GM23338 (cell line): ENCODE measurements around the gene MUC13. TPM values are rescaled to one million over a fixed set of nuclear protein-coding genes. Genes with fewer than 3 reads are reported as not detected.

Experiments
- ATAC-seq: fragments of 200-7000 bp; cut with Tn5 transposase; 3 replicates; pipeline ENCODE4 v1.9.1; 2020
- DNase-seq: peaks from one replicate; pipeline ENCODE4 v3.0.0-alpha.2; 2015; ENCODE audit warnings: low spot score
- H2AFZ ChIP-seq: fragments of 200-600 bp; sonication (generic); 2 replicates; pipeline ENCODE4 v1.8.0; 2016; ENCODE audit warnings: antibody characterized with exemption, mild to moderate bottlenecking, moderate library complexity
- H3F3A ChIP-seq: fragments of 200-600 bp; sonication (generic); replicated peaks from 2 replicates; pipeline ENCODE4 v1.8.0; 2017; ENCODE audit warnings: antibody characterized with exemption, mixed run types, low read depth
- H3K27ac ChIP-seq: fragments of 200-600 bp; sonication (generic); 2 replicates; pipeline ENCODE4 v1.6.1; 2016; ENCODE audit warnings: low read depth
- H3K27me3 ChIP-seq: fragments of 200-600 bp; sonication (generic); 2 replicates; pipeline ENCODE4 v1.8.0; 2016; ENCODE audit warnings: mild to moderate bottlenecking, mixed run types, moderate library complexity; ENCODE audit not compliant: insufficient read depth
- H3K36me3 ChIP-seq: fragments of 200-600 bp; sonication (generic); 2 replicates; pipeline ENCODE4 v1.8.0; 2016; ENCODE audit warnings: mild to moderate bottlenecking; ENCODE audit not compliant: insufficient read depth
- H3K4me1 ChIP-seq: fragments of 200-600 bp; sonication (generic); 2 replicates; pipeline ENCODE4 v1.8.0; 2016; ENCODE audit warnings: mild to moderate bottlenecking, moderate library complexity; ENCODE audit not compliant: insufficient read depth
- H3K4me2 ChIP-seq: fragments of 200-600 bp; sonication (generic); 2 replicates; pipeline ENCODE4 v1.7.1; 2017; ENCODE audit warnings: mixed run types
- H3K4me3 ChIP-seq: fragments of 200-600 bp; sonication (generic); 2 replicates; pipeline ENCODE4 v1.6.1; 2016; ENCODE audit warnings: mixed run types
- H3K79me2 ChIP-seq: fragments of 200-600 bp; sonication (generic); replicated peaks from 2 replicates; pipeline ENCODE4 v1.8.0; 2017; ENCODE audit warnings: mild to moderate bottlenecking; ENCODE audit not compliant: insufficient read depth
- H3K9me2 ChIP-seq: fragments of 200-600 bp; sonication (generic); 2 replicates; pipeline ENCODE4 v1.8.0; 2017; ENCODE audit not compliant: insufficient read depth
- H4K20me1 ChIP-seq: fragments of 200-600 bp; sonication (generic); replicated peaks from 2 replicates; pipeline ENCODE4 v1.8.0; 2017; ENCODE audit warnings: mild to moderate bottlenecking; ENCODE audit not compliant: insufficient read depth
- H3K27ac Mint-ChIP-seq: 2 replicates; pipeline ENCODE4 v1.8.0; 2020; ENCODE audit warnings: inconsistent platforms, mild to moderate bottlenecking, moderate library complexity, mixed read lengths
- H3K27me3 Mint-ChIP-seq: 3 replicates; pipeline ENCODE4 v1.8.0; 2022; ENCODE audit warnings: low read depth, mild to moderate bottlenecking, moderate library complexity, mixed read lengths, inconsistent platforms; ENCODE audit not compliant: insufficient read depth, poor library complexity
- H3K36me3 Mint-ChIP-seq: 3 replicates; pipeline ENCODE4 v1.8.0; 2021; ENCODE audit warnings: low read depth, mild to moderate bottlenecking, inconsistent platforms, moderate library complexity, mixed read lengths
- H3K4me1 Mint-ChIP-seq: 3 replicates; pipeline ENCODE4 v1.8.0; 2020; ENCODE audit warnings: mild to moderate bottlenecking, inconsistent platforms, mixed read lengths
- H3K4me3 Mint-ChIP-seq: 3 replicates; pipeline ENCODE4 v1.8.0; 2021; ENCODE audit warnings: moderate library complexity, mild to moderate bottlenecking, inconsistent platforms, mixed read lengths
- H3K9me3 Mint-ChIP-seq: 3 replicates; pipeline ENCODE4 v1.8.0; 2020; ENCODE audit warnings: moderate library complexity, mild to moderate bottlenecking, inconsistent platforms, mixed read lengths
- CREB1 ChIP-seq: fragments of 250-450 bp; sonication (Bioruptor Pico); IDR thresholded peaks from 2 replicates; pipeline ENCODE4 v1.5.0; 2020; ENCODE audit warnings: low read depth, mild to moderate bottlenecking, moderate library complexity
- EZH2 ChIP-seq: fragments of 200-600 bp; sonication (generic); IDR thresholded peaks from one replicate; pipeline ENCODE4 v1.8.0; 2017; ENCODE audit warnings: antibody characterized with exemption, mild to moderate bottlenecking, low read depth; ENCODE audit not compliant: unreplicated experiment
- EZH2phosphoT487 ChIP-seq: fragments of 200-600 bp; sonication (generic); IDR thresholded peaks from one replicate; pipeline ENCODE4 v1.8.1; 2018; ENCODE audit warnings: antibody characterized with exemption; ENCODE audit not compliant: unreplicated experiment
- JUNB ChIP-seq: IDR thresholded peaks from one replicate; pipeline ENCODE4 v1.6.1; 2016; ENCODE audit warnings: antibody characterized with exemption; ENCODE audit not compliant: unreplicated experiment
- NANOG ChIP-seq: IDR thresholded peaks from 2 replicates; pipeline ENCODE4 v1.6.1; 2016; ENCODE audit warnings: antibody characterized with exemption, borderline replicate concordance
- POLR2AphosphoS5 ChIP-seq: IDR thresholded peaks from 2 replicates; pipeline ENCODE4 v1.6.1; 2016; ENCODE audit warnings: antibody characterized with exemption, low read depth
- STAT1 ChIP-seq: IDR thresholded peaks from one replicate; pipeline ENCODE4 v1.6.1; 2016; ENCODE audit warnings: antibody characterized with exemption; ENCODE audit not compliant: unreplicated experiment
- ZNF114 ChIP-seq: fragments of 250-450 bp; sonication (Bioruptor Pico); IDR thresholded peaks from 2 replicates; pipeline ENCODE4 v1.5.0; 2020; ENCODE audit warnings: mild to moderate bottlenecking, moderate library complexity
- ZNF331 ChIP-seq: fragments of 250-450 bp; sonication (Bioruptor Pico); IDR thresholded peaks from 2 replicates; pipeline ENCODE4 v1.5.0; 2020; ENCODE audit warnings: low read depth, mild to moderate bottlenecking, moderate library complexity
- polyA plus RNA-seq: library from polyadenylated mRNA; unstranded; fragments of >200 nt; fragmentation: Nextera tagmentation; extraction: Ambion mirVana; gene quantifications from 2 replicates; pipeline ENCODE4 v1.2.1, GENCODE V29; 2016
- total RNA-seq: library from RNA; depleted of rRNA; stranded (reverse); fragments of >200 nt; shearing (Covaris generic); gene quantifications from 2 replicates; pipeline ENCODE4 v1.2.3, GENCODE V29; 2014
- TF ChIP-seq, protein P1 (sequence below): fragments of 250-450 bp; sonication (Bioruptor Pico); IDR thresholded peaks from 2 replicates; pipeline ENCODE4 v1.5.0; 2020; ENCODE audit warnings: mild to moderate bottlenecking, moderate library complexity
- TF ChIP-seq, protein P2 (sequence below), 2 experiments: fragments of 200-600 bp in 1 of 2; sonication (generic) in 1 of 2; conservative IDR thresholded peaks; 2 replicates each; pipeline versions ENCODE4 v1.5.1 to v1.6.1; 2016 to 2017; ENCODE audit warnings: antibody characterized with exemption in 2 of 2, low read depth in 2 of 2, mild to moderate bottlenecking in 2 of 2, moderate library complexity in 1 of 2
- TF ChIP-seq, protein P3 (sequence below): IDR thresholded peaks from one replicate; pipeline ENCODE4 v1.6.1; 2018; ENCODE audit warnings: antibody characterized with exemption; ENCODE audit not compliant: unreplicated experiment
- TF ChIP-seq, protein P4 (sequence below): IDR thresholded peaks from 2 replicates; pipeline ENCODE4 v1.6.1; 2016; ENCODE audit warnings: antibody characterized with exemption

MUC13 gene
- total and polyA plus RNA-seq, 2 experiments from 2014 or later: not detected

DNA sequence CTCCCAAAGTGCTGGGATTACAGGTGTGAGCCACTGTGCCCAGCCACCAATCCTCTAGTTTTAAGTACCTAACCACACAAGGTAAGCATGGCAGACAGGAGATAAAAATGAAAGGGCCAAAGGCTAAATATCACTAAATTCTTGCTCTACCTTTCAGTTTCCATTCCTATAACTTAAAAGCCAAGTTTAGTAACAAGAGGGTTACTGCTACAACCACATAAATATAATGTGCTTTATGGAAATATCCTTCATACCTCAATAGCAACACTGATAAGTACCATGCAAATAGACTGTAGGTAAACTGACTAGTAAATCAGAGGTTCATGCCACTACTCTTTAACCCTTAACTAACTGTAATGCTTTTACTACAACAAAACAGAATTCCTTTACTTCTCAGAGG is 38.7 kb upstream of the MUC13 start:
- Histone ChIP-seq H3K4me1 (no peaks in the 10 kb centered on the region), H2AFZ (no peak overlapping the region), H3K4me2 (no peak overlapping the region), H3K4me3 (no peak overlapping the region), H3K27me3 (no peaks in the 10 kb centered on the region), H3K9me2 (no peaks in the 10 kb centered on the region), H3F3A (no peaks in the 10 kb centered on the region), H3K27ac (no peak overlapping the region), H3K36me3 (no peaks in the 10 kb centered on the region), H3K79me2 (no peaks in the 10 kb centered on the region), H4K20me1 (no peaks in the 10 kb centered on the region)
- ATAC-seq: no peak
- no peaks in the 10 kb centered on the region; the same call in 2 of the 3 replicates for H3K9me3 Mint-ChIP-seq
- no peaks in the 10 kb centered on the region for H3K4me1 Mint-ChIP-seq
- H3K27ac Mint-ChIP-seq: no peak overlapping the region
- H3K4me3 Mint-ChIP-seq: no peak overlapping the region
- H3K36me3 Mint-ChIP-seq: peaks cover 16% of the 10 kb centered on the region; the same call in 2 of the 3 replicates
- no peak for TF ChIP-seq CREB1 (CRISPR knock-in tag)
- TF ChIP-seq STAT1: no peak
- TF ChIP-seq EZH2phosphoT487: no peak
- no peak for TF ChIP-seq ZNF331
- TF ChIP-seq, protein P1, sequence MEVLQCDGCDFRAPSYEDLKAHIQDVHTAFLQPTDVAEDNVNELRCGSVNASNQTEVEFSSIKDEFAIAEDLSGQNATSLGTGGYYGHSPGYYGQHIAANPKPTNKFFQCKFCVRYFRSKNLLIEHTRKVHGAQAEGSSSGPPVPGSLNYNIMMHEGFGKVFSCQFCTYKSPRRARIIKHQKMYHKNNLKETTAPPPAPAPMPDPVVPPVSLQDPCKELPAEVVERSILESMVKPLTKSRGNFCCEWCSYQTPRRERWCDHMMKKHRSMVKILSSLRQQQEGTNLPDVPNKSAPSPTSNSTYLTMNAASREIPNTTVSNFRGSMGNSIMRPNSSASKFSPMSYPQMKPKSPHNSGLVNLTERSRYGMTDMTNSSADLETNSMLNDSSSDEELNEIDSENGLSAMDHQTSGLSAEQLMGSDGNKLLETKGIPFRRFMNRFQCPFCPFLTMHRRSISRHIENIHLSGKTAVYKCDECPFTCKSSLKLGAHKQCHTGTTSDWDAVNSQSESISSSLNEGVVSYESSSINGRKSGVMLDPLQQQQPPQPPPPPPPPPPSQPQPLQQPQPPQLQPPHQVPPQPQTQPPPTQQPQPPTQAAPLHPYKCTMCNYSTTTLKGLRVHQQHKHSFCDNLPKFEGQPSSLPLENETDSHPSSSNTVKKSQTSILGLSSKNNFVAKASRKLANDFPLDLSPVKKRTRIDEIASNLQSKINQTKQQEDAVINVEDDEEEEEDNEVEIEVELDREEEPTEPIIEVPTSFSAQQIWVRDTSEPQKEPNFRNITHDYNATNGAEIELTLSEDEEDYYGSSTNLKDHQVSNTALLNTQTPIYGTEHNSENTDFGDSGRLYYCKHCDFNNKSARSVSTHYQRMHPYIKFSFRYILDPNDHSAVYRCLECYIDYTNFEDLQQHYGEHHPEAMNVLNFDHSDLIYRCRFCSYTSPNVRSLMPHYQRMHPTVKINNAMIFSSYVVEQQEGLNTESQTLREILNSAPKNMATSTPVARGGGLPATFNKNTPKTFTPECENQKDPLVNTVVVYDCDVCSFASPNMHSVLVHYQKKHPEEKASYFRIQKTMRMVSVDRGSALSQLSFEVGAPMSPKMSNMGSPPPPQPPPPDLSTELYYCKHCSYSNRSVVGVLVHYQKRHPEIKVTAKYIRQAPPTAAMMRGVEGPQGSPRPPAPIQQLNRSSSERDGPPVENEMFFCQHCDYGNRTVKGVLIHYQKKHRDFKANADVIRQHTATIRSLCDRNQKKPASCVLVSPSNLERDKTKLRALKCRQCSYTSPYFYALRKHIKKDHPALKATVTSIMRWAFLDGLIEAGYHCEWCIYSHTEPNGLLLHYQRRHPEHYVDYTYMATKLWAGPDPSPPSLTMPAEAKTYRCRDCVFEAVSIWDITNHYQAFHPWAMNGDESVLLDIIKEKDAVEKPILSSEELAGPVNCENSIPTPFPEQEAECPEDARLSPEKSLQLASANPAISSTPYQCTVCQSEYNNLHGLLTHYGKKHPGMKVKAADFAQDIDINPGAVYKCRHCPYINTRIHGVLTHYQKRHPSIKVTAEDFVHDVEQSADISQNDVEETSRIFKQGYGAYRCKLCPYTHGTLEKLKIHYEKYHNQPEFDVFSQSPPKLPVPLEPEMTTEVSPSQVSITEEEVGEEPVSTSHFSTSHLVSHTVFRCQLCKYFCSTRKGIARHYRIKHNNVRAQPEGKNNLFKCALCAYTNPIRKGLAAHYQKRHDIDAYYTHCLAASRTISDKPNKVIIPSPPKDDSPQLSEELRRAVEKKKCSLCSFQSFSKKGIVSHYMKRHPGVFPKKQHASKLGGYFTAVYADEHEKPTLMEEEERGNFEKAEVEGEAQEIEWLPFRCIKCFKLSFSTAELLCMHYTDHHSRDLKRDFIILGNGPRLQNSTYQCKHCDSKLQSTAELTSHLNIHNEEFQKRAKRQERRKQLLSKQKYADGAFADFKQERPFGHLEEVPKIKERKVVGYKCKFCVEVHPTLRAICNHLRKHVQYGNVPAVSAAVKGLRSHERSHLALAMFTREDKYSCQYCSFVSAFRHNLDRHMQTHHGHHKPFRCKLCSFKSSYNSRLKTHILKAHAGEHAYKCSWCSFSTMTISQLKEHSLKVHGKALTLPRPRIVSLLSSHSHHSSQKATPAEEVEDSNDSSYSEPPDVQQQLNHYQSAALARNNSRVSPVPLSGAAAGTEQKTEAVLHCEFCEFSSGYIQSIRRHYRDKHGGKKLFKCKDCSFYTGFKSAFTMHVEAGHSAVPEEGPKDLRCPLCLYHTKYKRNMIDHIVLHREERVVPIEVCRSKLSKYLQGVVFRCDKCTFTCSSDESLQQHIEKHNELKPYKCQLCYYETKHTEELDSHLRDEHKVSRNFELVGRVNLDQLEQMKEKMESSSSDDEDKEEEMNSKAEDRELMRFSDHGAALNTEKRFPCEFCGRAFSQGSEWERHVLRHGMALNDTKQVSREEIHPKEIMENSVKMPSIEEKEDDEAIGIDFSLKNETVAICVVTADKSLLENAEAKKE (CRISPR knock-in tag): no peak
- TF ChIP-seq NANOG: no peak
- TF ChIP-seq, protein P2, sequence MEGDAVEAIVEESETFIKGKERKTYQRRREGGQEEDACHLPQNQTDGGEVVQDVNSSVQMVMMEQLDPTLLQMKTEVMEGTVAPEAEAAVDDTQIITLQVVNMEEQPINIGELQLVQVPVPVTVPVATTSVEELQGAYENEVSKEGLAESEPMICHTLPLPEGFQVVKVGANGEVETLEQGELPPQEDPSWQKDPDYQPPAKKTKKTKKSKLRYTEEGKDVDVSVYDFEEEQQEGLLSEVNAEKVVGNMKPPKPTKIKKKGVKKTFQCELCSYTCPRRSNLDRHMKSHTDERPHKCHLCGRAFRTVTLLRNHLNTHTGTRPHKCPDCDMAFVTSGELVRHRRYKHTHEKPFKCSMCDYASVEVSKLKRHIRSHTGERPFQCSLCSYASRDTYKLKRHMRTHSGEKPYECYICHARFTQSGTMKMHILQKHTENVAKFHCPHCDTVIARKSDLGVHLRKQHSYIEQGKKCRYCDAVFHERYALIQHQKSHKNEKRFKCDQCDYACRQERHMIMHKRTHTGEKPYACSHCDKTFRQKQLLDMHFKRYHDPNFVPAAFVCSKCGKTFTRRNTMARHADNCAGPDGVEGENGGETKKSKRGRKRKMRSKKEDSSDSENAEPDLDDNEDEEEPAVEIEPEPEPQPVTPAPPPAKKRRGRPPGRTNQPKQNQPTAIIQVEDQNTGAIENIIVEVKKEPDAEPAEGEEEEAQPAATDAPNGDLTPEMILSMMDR (conservative IDR thresholded peaks at IDR 0.05; ENCODE audit: low read depth in 2 of 2): no peak
- TF ChIP-seq EZH2: no peak
- TF ChIP-seq ZNF114: no peak
- TF ChIP-seq POLR2AphosphoS5: no peak
- TF ChIP-seq, protein P3, sequence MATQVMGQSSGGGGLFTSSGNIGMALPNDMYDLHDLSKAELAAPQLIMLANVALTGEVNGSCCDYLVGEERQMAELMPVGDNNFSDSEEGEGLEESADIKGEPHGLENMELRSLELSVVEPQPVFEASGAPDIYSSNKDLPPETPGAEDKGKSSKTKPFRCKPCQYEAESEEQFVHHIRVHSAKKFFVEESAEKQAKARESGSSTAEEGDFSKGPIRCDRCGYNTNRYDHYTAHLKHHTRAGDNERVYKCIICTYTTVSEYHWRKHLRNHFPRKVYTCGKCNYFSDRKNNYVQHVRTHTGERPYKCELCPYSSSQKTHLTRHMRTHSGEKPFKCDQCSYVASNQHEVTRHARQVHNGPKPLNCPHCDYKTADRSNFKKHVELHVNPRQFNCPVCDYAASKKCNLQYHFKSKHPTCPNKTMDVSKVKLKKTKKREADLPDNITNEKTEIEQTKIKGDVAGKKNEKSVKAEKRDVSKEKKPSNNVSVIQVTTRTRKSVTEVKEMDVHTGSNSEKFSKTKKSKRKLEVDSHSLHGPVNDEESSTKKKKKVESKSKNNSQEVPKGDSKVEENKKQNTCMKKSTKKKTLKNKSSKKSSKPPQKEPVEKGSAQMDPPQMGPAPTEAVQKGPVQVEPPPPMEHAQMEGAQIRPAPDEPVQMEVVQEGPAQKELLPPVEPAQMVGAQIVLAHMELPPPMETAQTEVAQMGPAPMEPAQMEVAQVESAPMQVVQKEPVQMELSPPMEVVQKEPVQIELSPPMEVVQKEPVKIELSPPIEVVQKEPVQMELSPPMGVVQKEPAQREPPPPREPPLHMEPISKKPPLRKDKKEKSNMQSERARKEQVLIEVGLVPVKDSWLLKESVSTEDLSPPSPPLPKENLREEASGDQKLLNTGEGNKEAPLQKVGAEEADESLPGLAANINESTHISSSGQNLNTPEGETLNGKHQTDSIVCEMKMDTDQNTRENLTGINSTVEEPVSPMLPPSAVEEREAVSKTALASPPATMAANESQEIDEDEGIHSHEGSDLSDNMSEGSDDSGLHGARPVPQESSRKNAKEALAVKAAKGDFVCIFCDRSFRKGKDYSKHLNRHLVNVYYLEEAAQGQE: no peak
- TF ChIP-seq, protein P4, sequence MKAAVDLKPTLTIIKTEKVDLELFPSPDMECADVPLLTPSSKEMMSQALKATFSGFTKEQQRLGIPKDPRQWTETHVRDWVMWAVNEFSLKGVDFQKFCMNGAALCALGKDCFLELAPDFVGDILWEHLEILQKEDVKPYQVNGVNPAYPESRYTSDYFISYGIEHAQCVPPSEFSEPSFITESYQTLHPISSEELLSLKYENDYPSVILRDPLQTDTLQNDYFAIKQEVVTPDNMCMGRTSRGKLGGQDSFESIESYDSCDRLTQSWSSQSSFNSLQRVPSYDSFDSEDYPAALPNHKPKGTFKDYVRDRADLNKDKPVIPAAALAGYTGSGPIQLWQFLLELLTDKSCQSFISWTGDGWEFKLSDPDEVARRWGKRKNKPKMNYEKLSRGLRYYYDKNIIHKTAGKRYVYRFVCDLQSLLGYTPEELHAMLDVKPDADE: no peak
- TF ChIP-seq JUNB: no peak
- H3K27me3 Mint-ChIP-seq: peaks cover 1% of the 10 kb centered on the region
- DNase-seq: no peak
